Panc1 (cell line): ENCODE results near the gene ADAM29.

Source experiments
- TF ChIP-seq, protein P1 (sequence below): fragments of 450-650 bp; IDR thresholded peaks from 2 replicates; pipeline ENCODE4 v1.5.1; 2017; ENCODE audit warnings: mild to moderate bottlenecking
- TF ChIP-seq, protein P2 (sequence below), 2 experiments: IDR thresholded peaks; 2 replicates each; pipeline ENCODE4 v1.6.1; 2011 to 2012; ENCODE audit warnings: low read depth in 2 of 2, control low read depth in 1 of 2, low read length in 1 of 2, mild to moderate bottlenecking in 1 of 2, moderate library complexity in 1 of 2; ENCODE audit not compliant: insufficient read depth in 1 of 2

DNA sequence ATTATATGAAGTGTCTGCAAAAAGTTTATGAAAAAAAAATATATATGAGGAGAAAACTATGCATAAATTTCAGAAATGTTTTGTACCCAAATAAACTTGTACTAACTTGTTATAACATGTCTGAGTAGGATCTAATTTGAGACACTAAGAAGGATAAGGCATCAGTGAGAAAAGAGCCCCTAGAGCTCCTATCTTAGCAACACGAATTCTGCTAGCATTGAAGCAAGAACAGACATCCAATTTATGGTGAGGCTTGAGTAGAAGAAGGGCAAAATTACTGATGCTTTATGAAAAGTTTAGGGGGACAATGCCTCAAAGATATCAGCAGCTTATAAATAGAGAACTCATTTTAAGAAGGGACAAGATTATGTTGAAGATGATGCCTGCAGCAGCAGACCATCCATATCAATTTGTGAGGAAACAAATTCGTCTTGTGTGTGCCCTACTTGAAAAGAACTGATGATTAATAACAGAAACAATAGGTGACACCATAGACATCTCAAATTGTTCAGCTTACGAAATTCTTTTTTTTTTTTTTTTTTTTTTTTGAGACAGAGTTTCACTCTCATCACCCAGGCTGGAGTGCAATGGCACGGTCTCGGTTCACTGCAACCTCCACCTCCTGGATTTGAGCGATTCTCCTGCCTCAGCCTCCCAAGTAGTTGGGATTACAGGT, 35.7 kb upstream of the ADAM29 start:
- TF ChIP-seq, protein P1, sequence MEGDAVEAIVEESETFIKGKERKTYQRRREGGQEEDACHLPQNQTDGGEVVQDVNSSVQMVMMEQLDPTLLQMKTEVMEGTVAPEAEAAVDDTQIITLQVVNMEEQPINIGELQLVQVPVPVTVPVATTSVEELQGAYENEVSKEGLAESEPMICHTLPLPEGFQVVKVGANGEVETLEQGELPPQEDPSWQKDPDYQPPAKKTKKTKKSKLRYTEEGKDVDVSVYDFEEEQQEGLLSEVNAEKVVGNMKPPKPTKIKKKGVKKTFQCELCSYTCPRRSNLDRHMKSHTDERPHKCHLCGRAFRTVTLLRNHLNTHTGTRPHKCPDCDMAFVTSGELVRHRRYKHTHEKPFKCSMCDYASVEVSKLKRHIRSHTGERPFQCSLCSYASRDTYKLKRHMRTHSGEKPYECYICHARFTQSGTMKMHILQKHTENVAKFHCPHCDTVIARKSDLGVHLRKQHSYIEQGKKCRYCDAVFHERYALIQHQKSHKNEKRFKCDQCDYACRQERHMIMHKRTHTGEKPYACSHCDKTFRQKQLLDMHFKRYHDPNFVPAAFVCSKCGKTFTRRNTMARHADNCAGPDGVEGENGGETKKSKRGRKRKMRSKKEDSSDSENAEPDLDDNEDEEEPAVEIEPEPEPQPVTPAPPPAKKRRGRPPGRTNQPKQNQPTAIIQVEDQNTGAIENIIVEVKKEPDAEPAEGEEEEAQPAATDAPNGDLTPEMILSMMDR = no peak
- TF ChIP-seq, protein P2, sequence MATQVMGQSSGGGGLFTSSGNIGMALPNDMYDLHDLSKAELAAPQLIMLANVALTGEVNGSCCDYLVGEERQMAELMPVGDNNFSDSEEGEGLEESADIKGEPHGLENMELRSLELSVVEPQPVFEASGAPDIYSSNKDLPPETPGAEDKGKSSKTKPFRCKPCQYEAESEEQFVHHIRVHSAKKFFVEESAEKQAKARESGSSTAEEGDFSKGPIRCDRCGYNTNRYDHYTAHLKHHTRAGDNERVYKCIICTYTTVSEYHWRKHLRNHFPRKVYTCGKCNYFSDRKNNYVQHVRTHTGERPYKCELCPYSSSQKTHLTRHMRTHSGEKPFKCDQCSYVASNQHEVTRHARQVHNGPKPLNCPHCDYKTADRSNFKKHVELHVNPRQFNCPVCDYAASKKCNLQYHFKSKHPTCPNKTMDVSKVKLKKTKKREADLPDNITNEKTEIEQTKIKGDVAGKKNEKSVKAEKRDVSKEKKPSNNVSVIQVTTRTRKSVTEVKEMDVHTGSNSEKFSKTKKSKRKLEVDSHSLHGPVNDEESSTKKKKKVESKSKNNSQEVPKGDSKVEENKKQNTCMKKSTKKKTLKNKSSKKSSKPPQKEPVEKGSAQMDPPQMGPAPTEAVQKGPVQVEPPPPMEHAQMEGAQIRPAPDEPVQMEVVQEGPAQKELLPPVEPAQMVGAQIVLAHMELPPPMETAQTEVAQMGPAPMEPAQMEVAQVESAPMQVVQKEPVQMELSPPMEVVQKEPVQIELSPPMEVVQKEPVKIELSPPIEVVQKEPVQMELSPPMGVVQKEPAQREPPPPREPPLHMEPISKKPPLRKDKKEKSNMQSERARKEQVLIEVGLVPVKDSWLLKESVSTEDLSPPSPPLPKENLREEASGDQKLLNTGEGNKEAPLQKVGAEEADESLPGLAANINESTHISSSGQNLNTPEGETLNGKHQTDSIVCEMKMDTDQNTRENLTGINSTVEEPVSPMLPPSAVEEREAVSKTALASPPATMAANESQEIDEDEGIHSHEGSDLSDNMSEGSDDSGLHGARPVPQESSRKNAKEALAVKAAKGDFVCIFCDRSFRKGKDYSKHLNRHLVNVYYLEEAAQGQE (IDR thresholded peaks at IDR 0.05; ENCODE audit: insufficient read depth in 1 of 2, low read depth in 2 of 2, low read length in 1 of 2) = no peak
